Tibial artery (tissue), 4 donors: ENCODE data around the gene UBAC2.

Experiments
- DNase-seq, 2 donors: peaks; one replicate each; pipeline ENCODE4 v3.0.0-alpha.2; 2019
- H3K27ac ChIP-seq, 2 donors: fragments of 200-600 bp; sonication (generic) in 1 of 2; 1 replicate in 1 of 2; 2 replicates in 1 of 2; pipeline ENCODE4 v1.5.1; 2018 to 2019; ENCODE audit warnings: mild to moderate bottlenecking in 1 of 2
- H3K27me3 ChIP-seq, 2 donors: fragments of 200-600 bp; sonication (generic) in 1 of 2; one replicate each; pipeline versions ENCODE4 v1.5.1 to v1.6.0; 2016 to 2019
- H3K36me3 ChIP-seq, 3 donors: fragments of 200-600 bp; sonication (generic) in 2 of 3; one replicate each; pipeline ENCODE4 v1.5.1; 2016 to 2019; ENCODE audit warnings: mild to moderate bottlenecking in 2 of 3
- H3K4me1 ChIP-seq, 4 donors: fragments of 200-600 bp; sonication (generic) in 2 of 4; 1 replicate in 3 of 4; 2 replicates in 1 of 4; pipeline ENCODE4 v1.5.1; 2016 to 2019
- H3K4me3 ChIP-seq, 2 donors: fragments of 200-600 bp; sonication (generic) in 1 of 2; 1 replicate in 1 of 2; 2 replicates in 1 of 2; pipeline ENCODE4 v1.5.1; 2018 to 2019; ENCODE audit warnings: mild to moderate bottlenecking in 2 of 2
- H3K9me3 ChIP-seq, 3 donors: fragments of 200-600 bp; sonication (generic) in 1 of 3; one replicate each; pipeline ENCODE4 v1.5.1; 2016 to 2019
- CTCF ChIP-seq, 2 experiments: fragments of 200-600 bp in 1 of 2; fragments of 450-650 bp in 1 of 2; IDR thresholded peaks; one replicate each; pipeline ENCODE4 v1.5.1; 2017 to 2019; ENCODE audit warnings: antibody characterized with exemption in 2 of 2, mild to moderate bottlenecking in 1 of 2, moderate library complexity in 1 of 2
- intact Hi-C: fragments of 100-400 bp; cut with DNase I; formaldehyde crosslinking; loops from one replicate; pipeline ENCODE4 v1.15.0; 2023; ENCODE audit warnings: low total_unique reads

Gene UBAC2

GRCh38 chr13:99279637-99280036, 79.0 kb downstream of the UBAC2 start:
- Histone ChIP-seq H3K4me3 (no peak overlapping the region), H3K9me3 (no peaks in the 10 kb centered on the region), H3K27me3 (no peaks in the 10 kb centered on the region), H3K4me1 (peaks cover 0 to 22% (median 15%) of the 10 kb centered on the region in 4 donors), H3K27ac (no peak overlapping the region), H3K36me3 (no peaks in the 10 kb centered on the region)
- intact Hi-C loops = no loop called here
- no peak for DNase-seq
- no peak for TF ChIP-seq CTCF (IDR thresholded peaks at IDR 0.05)

- Histone ChIP-seq H3K4me1 (peaks cover 0 to 22% (median 15%) of the 10 kb centered on the region in 4 donors), H3K4me3 (no peak overlapping the region), H3K9me3 (no peaks in the 10 kb centered on the region), H3K36me3 (no peaks in the 10 kb centered on the region), H3K27me3 (no peaks in the 10 kb centered on the region), H3K27ac (no peak overlapping the region)
- DNase-seq = no peak
- TF ChIP-seq CTCF (IDR thresholded peaks at IDR 0.05) = no peak
- intact Hi-C loops = no loop called here
Observed at GRCh38 chr13:99280166-99280565, 79.5 kb downstream of the UBAC2 start.

GRCh38 chr13:99281811-99282263, 81.2 kb downstream of the UBAC2 start:
- H3K27me3 ChIP-seq = no peaks in the 10 kb centered on the region
- H3K9me3 ChIP-seq = no peaks in the 10 kb centered on the region
- H3K4me1 ChIP-seq = peaks cover 0 to 37% (median 15%) of the 10 kb centered on the region in 4 donors
- H3K27ac ChIP-seq = peak overlapping the region in 1 of 2 donors; percentile 56
- no peak for TF ChIP-seq CTCF (IDR thresholded peaks at IDR 0.05)
- H3K4me3 ChIP-seq = no peak overlapping the region
- peak; percentile 72 to 85 for DNase-seq
- intact Hi-C loops = no loop called here
- H3K36me3 ChIP-seq = no peaks in the 10 kb centered on the region

- no peaks in the 10 kb centered on the region for H3K27me3 ChIP-seq
- intact Hi-C loops = no loop called here
- no peak for TF ChIP-seq CTCF (IDR thresholded peaks at IDR 0.05)
- H3K4me1 ChIP-seq = peaks cover 0 to 44% (median 15%) of the 10 kb centered on the region in 4 donors
- no peak overlapping the region for H3K4me3 ChIP-seq
- H3K36me3 ChIP-seq = no peaks in the 10 kb centered on the region
- no peaks in the 10 kb centered on the region for H3K9me3 ChIP-seq
- peak overlapping the region in 1 of 2 donors; percentile 56 for H3K27ac ChIP-seq
- DNase-seq = no peak
Observed at GRCh38 chr13:99282264-99283231, 81.9 kb downstream of the UBAC2 start.

- TF ChIP-seq CTCF (IDR thresholded peaks at IDR 0.05) = no peak
- DNase-seq = no peak
Observed at GRCh38 chr13:99285432-99286182, 85.0 kb downstream of the UBAC2 start.

More at GRCh38 chr13:99285432-99286182, 85.0 kb downstream of the UBAC2 start:
- no peaks in the 10 kb centered on the region for H3K9me3 ChIP-seq
- H3K4me3 ChIP-seq = no peak overlapping the region
- H3K36me3 ChIP-seq = no peaks in the 10 kb centered on the region
- intact Hi-C loops = no loop called here
- peak overlapping the region; percentile 1 to 23 for H3K27ac ChIP-seq
- peaks cover 0 to 59% (median 18%) of the 10 kb centered on the region in 4 donors for H3K4me1 ChIP-seq
- H3K27me3 ChIP-seq = no peaks in the 10 kb centered on the region
